Gastrocnemius medialis (tissue), 4 donors: ENCODE data around the gene RREB1.

Experiments
- POLR2A ChIP-seq, 2 donors: fragments of 450-650 bp; IDR thresholded peaks; one replicate each; pipeline ENCODE4 v1.6.1; 2017; ENCODE audit warnings: antibody characterized with exemption in 2 of 2, mild to moderate bottlenecking in 2 of 2, moderate library complexity in 2 of 2
- TF ChIP-seq, protein P1 (sequence below), 5 experiments: fragments of 450-650 bp in 3 of 5; fragments of 200-600 bp in 2 of 5; sonication (generic) in 2 of 5; IDR thresholded peaks in 4 of 5; conservative IDR thresholded peaks in 1 of 5; 1 replicate in 4 of 5; 2 replicates in 1 of 5; pipeline ENCODE4 v1.5.1; 2016 to 2019; ENCODE audit warnings: antibody characterized with exemption in 5 of 5, mild to moderate bottlenecking in 3 of 5, moderate library complexity in 3 of 5

DNA sequence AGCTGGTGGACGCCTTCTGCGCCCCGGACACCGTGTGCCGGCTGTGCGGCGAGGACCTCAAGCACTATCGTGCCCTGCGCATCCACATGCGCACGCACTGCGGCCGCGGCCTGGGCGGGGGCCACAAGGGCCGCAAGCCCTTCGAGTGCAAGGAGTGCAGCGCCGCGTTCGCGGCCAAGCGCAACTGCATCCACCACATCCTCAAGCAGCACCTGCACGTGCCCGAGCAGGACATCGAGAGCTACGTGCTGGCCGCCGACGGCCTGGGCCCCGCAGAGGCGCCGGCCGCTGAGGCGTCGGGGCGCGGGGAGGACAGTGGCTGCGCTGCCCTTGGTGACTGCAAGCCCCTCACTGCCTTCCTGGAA, 122.5 kb downstream of the RREB1 start:
- TF ChIP-seq, protein P1, sequence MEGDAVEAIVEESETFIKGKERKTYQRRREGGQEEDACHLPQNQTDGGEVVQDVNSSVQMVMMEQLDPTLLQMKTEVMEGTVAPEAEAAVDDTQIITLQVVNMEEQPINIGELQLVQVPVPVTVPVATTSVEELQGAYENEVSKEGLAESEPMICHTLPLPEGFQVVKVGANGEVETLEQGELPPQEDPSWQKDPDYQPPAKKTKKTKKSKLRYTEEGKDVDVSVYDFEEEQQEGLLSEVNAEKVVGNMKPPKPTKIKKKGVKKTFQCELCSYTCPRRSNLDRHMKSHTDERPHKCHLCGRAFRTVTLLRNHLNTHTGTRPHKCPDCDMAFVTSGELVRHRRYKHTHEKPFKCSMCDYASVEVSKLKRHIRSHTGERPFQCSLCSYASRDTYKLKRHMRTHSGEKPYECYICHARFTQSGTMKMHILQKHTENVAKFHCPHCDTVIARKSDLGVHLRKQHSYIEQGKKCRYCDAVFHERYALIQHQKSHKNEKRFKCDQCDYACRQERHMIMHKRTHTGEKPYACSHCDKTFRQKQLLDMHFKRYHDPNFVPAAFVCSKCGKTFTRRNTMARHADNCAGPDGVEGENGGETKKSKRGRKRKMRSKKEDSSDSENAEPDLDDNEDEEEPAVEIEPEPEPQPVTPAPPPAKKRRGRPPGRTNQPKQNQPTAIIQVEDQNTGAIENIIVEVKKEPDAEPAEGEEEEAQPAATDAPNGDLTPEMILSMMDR (IDR thresholded peaks at IDR 0.05 in 4 of 5, conservative IDR thresholded peaks at IDR 0.05 in 1 of 5) = no peak
- no peak for TF ChIP-seq POLR2A (IDR thresholded peaks at IDR 0.05)
